GM18873 (cell line): ENCODE data around the gene SLC27A2.
"Not testable (repeated sequence)": the region's sequence is repeated elsewhere in the genome, so short reads cannot be mapped to it uniquely, and the experiment has no call there.

Experiments used
- ATAC-seq: cut with Tn5 transposase; IDR thresholded peaks from one replicate; pipeline ENCODE4 v1.9.1; 2021; ENCODE audit warnings: mild to moderate bottlenecking, moderate library complexity, moderate number of reproducible peaks; ENCODE audit not compliant: unreplicated experiment, low FRiP score

SLC27A2 gene

DNA sequence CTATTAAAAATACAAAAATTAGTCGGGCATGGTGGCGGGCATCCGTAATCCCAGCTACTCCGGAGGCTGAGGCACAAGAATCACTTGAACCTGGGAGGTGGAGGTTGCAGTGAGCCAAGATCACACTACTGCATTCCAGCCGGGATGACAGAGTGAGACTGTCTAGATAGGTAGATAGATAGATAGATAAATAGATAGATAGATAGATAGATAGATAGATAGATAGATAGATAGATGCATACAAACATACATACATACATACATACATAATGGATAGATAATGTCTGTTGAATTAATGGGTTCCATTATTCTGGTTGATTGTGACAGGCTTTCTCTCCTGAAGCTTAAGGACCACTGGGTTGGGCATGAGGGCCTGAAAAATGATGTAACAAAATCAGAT lies 6.8 kb downstream of the SLC27A2 start:
- not testable (repeated sequence) for ATAC-seq

- no peak for ATAC-seq
Measured at GRCh38 chr15:50189633-50190032, 7.6 kb downstream of the SLC27A2 start.

GRCh38 chr15:50190166-50190570 lies 8.2 kb downstream of the SLC27A2 start:
- no peak for ATAC-seq

DNA sequence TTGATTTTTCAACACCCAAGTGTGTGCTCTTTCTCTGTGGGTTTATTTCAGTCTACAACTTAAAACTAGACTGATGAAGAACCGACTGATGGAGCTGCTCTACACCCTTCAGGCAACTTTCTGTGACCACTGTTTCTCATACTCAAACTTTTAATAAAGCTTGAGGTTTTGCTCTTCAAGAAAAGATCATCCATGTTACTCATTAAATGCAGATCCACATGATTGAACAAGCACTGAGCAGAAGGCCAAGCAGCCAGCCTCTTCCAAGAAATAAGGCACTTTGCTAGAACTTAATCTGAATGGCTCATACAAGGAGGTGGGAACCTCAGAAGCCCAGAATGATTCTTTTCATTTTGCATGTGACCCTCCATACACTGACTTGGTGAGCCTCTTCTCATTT lies 8.7 kb downstream of the SLC27A2 start:
- no peak for ATAC-seq

DNA sequence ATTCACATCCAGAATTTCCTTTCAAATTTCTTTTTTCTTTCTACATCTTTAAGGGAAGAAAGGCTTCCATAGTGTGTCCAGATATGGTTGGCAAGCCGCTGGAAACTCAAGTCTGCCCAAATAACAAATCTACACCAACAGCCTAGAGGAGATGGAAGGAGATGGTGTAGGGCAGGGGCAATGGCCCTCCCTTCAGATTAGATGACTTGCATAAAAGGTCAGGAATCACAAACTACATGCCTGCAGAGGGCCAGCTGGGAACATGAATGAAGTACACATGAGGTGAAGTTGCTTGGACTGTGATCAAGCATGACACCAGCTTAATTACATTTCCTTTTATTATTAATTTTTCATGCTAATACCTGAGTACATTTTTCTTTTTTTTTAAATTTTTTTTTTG lies 10.2 kb downstream of the SLC27A2 start:
- ATAC-seq: no peak

DNA sequence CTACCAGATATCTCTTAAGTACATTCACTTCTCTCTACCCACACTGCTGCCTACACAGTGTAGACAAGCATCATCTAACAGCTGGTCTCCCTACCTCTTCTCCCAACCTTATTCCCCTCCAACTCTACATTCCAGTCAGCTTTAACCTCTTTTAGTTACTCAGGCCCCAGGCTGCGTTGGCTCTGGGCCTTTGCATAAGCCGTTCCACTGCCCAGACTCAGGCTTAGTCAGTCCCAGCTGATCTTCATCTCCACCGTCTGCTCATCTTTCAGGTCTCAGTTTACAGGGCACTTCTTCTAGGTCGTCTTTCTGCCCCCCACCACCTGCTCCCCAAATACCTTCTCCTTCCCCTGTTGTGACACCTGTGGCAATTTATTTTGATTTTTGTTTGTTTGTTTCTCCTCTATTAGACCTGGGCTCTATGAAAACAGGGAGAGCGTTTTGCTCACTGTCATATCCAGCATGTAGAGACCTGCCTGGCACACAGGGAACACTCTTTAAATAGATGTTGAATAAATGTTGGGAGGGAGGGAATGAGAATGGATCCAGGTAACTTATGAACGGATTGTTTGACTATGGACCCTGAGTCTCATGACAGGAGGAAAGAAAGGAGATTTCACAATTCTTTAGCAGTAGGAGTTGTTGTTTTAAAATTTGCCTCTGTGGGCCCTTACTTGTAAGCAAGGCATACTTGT lies 11.1 kb downstream of the SLC27A2 start:
- no peak for ATAC-seq

GRCh38 chr15:50202003-50202402 lies 20.0 kb downstream of the SLC27A2 start:
- ATAC-seq: no peak

DNA sequence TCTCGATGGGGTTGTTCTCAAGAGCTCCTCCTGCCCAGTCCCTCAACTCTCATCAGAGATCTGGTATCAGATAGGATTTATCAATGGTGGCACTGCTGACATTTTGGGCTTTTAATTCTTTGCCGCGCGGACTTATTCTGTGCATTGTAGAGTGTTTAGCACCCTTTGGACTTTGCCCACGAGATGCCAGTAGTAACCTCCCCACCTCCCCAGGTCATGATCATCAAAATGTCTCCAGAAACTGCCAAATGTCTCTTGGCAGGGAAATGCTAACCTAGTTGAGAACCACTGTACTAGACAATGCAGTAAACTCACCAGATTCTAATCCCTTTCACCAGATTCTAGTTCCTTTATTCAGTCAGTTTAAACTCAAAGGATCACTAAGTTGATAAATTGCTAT lies 24.0 kb downstream of the SLC27A2 start:
- no peak for ATAC-seq

- ATAC-seq: no peak
Measured at GRCh38 chr15:50209809-50210208, 27.8 kb downstream of the SLC27A2 start.

- no peak for ATAC-seq
Measured at GRCh38 chr15:50210462-50211157, 28.6 kb downstream of the SLC27A2 start.

- ATAC-seq: no peak
Measured at GRCh38 chr15:50218291-50218690, 36.3 kb downstream of the SLC27A2 start.

GRCh38 chr15:50218691-50219090 lies 36.7 kb downstream of the SLC27A2 start:
- no peak for ATAC-seq

DNA sequence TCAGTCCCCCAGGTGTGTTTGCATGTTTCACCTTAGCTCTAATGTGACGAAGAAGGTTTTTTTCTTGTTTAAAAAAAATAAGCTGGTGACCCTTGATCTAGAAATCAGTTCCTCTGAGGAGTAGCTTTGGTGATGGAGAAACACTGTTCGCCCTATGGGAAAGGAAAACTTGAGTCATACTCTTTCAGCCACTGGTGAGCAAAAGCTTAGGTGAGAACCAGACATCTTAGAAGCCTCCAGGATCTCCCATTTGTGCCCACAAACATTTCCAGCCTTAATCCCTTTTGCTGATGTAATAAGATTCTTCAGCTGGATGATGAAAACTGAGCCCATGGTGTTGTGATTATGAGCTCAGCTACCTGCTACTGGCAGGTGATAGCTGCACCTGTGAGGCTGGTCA lies 37.8 kb downstream of the SLC27A2 start:
- no peak for ATAC-seq

- ATAC-seq: no peak
Measured at GRCh38 chr15:50222181-50222580, 40.2 kb downstream of the SLC27A2 start.

GRCh38 chr15:50224606-50225005 lies 42.6 kb downstream of the SLC27A2 start:
- no peak for ATAC-seq

- ATAC-seq: no peak
Measured at GRCh38 chr15:50225057-50225456, 43.1 kb downstream of the SLC27A2 start.

DNA sequence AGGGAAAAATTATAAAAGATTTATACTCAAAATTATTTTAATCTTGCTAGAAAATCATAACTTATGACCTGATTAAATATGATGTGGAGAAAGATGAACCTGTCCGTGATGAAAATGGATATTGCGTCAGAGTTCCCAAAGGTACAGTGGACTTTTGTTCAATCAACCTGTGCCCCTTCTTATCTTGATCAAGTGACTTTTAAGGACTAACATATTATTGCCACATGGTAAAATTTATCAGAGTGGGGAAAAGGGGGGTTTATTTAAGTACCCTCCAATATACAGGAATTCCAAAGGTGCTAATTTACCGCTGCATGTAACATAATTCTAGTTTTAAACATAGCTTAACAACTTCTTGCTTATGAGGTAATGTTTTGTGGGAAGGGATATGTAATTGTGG lies 43.9 kb downstream of the SLC27A2 start:
- no peak for ATAC-seq

- ATAC-seq: no peak
Measured at GRCh38 chr15:50227076-50227475, 45.1 kb downstream of the SLC27A2 start.

DNA sequence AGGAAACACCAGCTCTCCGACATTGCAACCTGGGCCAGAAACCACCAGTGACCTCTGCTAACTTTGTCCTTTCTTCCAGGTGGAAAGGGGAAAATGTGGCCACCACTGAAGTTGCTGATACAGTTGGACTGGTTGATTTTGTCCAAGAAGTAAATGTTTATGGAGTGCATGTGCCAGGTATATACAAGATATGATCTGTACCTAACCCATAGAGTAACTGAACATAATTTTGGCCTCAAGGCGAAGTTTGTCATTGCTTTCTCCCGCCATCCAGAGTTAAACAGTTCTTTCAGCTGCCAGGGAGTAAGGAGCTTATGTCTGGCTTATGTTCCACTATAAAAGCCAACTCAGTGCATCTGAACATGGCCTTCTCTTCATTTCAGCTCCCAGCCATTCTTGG lies 46.9 kb downstream of the SLC27A2 start:
- no peak for ATAC-seq

GRCh38 chr15:50229336-50229735 lies 47.3 kb downstream of the SLC27A2 start:
- no peak for ATAC-seq

GRCh38 chr15:50231761-50232160 lies 49.8 kb downstream of the SLC27A2 start:
- no peak for ATAC-seq

GRCh38 chr15:50232791-50233190 lies 50.8 kb downstream of the SLC27A2 start:
- no peak for ATAC-seq
